NCI-H2081 treated with DMSO at 0.1 percent for 48 hours (cell line): ENCODE results near the gene INPP4A.

ENCODE experiments used
- DNase-seq: peaks from one replicate; lab custom pipeline; 2025; lab: John Stamatoyannopoulos, UW

INPP4A gene

DNA sequence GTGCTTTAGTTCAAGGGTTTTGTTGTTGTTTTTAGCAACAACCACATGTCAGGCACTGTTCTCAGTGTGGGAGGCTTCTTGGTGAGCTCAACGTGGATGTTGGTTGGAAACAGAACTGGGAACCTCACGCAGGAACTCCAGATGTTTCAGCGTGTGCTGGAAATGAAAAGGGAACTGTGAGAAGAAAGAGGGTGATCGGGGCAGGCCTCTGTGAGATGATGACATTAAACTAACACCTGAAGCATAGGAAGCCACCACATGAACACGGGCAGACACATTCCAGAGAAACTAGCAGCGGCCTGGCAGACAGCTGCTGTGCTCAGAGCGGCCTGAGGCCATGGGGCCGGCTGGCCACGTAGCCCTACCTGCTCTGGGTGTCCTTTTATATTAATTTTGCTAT lies 97.2 kb downstream of the INPP4A start:
- no peak for DNase-seq

DNA sequence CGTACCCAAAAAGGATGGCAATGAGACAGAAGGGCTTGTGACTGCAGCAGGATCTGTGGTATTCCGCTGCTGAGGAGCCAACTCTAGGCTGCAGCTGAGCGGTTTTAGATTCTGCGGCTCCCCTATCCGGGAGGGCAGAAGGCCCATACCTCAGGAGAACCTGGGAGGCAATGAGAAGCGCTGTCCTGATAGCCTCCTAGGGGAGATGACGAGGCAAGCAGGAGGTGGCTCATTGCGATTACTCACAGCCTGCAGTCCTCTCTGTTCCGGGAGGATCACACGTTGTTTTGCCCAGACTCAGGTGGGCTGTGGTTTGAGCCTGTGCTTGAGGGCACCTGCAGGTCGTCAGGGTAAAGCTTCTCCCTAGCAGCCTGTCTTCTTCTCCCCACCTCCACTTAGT lies 98.6 kb downstream of the INPP4A start:
- no peak for DNase-seq

DNA sequence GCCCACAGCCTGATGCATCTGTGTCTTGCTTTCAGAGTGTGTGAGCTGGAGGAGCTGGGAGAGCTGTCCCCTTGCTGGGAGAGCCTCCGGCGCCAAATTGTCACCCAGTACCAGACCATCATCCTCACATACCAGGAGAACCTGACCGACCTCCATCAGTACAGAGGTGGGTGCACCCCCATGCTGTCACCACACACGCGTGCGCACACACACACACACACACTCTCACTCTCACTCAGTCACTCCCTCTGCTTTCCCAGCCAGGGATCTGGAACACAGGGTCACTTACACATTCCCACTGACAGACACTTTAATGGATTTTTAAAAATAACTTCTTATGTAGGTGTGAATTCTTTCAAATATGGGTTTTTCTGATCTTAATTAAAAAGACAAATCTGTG lies 99.2 kb downstream of the INPP4A start:
- no peak for DNase-seq

DNA sequence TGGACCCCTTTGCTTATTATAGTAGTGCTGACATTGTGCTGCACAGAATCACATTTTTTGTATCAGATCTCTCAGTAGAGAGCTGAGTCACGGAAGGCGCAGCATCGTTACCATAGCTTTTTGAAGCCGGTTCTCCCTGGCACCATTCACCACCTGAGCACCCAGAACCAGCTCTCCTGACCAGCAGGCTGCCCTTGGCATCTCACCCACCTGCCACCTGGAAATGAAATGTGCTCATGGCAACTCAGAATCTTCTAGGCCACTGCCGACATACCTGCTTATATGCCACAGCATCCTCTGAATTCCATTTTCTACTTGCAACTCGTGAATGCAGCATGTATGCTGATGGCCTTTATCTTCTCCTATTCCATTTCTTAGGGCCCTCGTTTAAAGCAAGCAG lies 100.9 kb downstream of the INPP4A start:
- DNase-seq: no peak

DNA sequence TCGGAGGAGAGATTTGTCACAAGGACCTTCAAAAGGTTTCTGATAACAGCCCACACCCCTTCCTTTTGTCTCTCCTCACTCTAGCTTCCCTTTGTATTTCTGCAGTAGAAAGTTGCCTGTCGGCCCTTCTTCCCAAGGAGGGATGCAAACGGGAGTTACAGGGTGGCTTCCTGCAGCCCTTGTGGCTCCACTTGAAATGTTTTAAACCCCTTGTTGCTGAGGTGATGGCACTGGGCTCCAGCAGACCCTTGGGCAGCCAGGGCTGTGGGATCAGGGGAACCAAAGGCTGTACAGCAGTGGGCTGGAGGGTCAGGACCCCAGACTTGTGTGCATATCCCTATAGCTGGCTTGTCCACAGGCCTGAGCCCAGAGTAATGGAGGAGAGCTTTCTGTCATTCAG lies 101.5 kb downstream of the INPP4A start:
- DNase-seq: no peak

DNA sequence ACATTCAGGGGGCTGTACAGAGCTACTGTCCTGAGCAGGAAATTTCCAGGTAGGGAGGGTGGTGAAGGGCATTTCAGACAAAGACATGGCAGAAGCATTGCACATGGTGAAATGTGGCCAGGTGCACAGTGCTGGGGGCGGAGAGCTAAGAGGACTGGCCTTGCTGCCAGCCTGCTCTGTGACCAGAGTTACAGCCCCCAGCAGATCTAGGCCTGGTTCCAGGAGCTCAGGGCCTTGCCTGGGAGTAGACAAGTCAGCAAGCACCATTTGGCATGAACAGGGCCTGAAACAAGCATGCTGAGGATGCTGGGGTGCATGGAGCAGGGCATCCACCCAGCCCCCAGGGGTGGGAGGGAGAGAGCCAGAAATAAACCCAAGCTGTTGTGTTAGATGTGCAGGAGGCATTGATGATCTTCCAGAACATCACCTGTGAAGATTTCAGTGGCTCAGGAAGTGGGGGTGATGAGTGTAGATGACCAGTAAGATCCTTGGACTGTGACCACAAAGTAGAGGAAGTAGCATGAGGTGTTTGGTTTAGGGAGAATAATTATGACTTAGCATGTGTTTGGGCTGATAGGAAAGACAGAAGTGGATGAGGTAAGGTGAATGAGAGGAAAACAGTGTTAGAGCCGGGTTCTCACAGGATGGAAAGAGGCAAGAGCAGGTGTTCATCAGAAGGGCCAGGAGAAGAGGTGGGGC lies 102.6 kb downstream of the INPP4A start:
- DNase-seq: no peak

DNA sequence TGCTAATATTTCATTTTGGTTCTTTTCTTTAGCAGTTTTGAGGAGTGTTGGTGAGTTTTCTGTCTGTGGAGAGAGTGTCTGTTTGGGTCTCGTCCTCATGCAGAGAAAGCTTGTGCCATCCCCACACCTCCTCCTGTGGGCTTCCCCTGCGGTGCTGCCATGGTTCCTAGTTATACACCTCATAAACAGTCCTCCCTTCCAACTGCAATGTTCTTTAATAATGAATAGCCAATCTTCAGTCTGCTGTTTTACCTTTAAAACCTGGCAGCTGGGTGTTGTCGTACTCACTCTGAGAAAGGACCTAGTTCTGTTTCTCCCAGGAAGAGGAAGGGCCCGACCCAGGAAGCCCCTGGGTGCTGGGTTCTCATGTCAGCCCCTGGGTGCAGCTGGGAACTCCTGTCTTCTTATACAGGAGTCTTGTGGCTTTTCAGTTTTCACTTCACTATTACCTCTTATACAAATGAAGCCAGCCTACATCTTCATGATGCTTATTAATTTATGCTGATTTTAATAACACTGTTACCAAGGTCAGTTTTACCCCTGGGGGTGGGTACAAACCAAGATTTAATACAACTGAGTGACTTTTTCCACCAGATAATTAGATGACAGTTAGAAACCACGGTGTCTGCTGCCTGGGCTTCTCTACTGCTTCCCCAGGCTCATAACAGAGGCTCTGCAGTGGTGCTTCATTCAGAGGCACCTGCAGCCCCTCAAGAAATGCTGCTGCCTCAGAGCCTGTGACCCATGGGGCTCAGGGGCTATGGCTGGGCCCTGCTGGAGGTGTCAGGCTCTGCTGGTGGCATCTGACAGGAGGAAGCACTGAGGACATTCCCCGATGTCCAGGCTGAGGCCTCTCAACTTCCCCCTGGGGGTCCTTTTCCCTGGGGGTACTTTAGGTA lies 104.5 kb downstream of the INPP4A start:
- DNase-seq: no peak

DNA sequence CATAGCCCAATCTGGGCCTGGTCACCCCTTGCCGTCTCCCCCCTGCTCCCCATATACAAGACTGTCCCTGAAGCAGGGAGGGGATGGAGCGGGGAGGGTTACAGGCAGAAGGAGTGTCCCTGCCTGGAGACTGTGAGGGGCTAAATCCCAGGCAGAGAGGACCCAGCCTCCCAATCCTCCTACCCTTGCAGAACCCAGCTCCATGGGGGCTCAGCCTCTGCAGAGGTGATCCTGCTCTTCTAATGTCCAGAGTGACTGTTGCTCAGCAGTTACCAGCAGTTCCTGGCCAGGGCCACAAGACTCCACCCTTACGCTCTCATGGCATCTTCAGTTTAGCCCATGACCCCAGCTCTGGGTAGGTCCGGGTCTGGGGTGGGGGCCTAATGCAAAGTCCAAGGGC lies 105.5 kb downstream of the INPP4A start:
- DNase-seq: no peak

DNA sequence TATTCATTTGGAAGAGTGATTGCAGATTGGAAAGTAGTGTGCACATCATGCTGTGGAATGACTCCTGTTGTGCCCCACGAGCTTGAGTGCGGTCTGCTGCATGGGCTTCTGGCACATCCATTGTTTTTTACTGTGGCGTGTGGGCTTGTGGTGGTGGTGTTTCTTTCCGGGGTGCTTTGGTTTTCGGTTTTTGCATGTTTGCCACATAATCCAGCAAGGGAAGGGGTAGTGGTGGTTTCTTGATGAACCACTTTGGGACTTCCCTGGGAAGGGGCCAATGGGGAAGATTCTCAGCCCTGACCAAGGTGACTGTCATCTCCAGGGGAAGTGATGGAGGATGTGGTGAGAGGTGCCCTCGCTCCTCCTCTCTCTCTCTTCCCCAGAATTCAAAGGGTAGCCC lies 106.7 kb downstream of the INPP4A start:
- DNase-seq: no peak

DNA sequence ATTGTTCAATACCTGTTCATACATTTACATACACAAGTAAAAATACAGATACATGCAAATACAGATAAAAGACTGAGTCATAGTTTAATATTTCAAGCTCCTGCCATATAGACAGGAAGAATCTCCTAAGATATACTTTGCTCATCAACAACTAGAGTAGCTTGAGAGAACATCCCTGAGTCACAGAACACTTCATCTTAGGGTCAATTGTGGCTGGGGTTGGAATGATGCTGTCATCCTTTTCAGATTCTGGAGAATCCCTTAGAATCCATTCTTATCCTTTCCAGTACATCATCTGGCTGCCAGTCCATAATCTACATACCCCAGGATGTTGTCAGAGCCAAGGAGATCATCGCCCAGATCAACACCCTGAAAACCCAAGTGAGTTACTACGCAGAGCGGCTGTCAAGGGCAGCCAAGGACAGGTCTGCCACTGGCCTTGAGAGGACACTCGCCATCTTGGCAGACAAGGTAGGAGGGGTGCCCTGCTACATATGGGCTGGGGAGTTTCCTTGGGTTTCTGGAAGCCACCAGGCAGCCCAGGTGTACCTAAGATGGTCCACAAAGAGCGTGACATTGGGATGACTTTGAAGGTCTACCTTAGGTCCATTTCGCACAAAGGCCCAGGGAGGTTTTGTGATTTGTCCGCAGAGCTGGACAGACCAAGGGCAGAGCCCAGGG lies 108.0 kb downstream of the INPP4A start:
- DNase-seq: no peak

DNA sequence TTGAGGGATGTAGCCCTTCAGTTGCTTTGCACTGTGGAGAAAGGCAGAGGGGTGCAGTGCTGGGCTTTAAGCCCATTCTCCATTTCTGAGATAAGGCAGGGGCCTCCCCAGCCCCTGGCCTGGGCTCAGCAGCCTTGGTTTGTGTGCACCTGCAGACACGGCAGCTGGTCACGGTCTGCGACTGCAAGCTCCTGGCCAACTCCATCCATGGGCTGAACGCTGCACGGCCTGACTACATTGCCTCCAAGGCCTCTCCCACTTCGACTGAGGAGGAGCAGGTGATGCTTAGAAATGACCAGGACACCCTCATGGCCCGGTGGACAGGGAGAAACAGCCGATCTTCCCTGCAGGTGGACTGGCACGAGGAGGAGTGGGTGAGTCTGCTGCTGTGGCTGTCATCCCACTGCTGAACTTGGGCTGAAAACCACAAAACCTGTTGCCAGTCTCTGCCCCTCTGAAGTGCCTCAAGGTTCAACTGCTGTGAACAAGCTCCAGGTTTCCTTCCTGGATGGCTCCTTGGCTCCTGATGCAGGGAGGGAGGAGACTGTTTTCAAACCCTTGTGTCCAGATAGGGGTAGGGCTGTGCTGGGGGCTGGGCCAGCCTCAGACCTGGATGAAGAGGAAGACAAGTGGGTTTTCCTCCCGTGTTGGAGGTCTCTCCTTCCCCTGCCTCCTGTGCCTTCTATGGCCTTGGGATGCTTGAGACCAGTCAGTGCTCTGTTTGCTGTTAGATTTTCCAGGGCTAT lies 109.6 kb downstream of the INPP4A start:
- DNase-seq: no peak

DNA sequence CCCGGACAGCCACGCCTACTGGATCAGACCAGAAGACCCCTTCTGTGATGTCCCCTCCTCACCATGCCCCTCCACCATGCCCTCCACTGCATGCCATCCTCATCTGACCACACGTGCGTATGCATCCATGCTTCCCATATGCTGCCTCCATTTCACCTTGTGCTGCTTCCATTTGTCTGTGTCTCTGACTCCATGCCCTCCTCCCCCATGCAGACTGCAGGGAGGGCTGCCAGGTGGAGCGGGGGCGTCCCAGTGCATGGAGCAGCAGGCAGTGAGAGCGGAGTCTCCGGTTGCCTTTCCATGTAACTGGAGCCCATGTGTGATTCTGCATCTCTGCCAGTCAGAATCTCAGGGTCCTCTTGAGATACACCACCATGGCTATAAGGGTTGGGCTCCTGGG lies 111.0 kb downstream of the INPP4A start:
- no peak for DNase-seq

DNA sequence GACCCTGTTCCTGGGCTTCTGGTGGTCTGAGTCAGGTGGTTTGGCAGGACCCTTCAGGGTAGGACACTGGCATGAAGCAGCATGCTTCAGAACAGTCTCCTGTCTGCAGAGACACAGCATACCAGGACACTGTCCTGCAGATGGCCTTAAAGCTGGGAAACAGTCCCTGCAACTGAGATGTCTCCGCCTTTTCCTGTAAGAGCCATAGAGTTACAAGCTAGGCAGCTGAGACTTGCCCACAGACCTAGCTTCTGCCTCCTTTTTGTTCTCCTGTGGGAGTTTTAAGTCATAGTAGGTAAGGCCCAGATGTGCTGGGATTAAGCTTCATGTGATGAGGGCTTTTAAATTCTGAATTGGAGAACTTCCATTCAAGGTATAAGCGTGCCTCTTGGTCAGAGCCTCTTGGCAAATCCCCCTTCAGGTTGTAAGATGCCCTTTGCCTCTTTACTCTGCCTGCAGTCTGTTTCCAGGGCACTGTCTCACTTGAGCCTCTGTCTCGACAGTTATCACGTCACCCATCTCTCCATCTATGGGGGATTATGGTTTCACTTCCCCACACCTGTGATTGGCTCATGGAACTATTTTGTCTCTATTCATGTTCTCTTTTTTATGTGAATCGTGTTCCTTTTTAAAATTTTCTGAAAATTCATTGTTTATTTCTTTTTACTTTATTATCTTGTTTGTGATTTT lies 111.8 kb downstream of the INPP4A start:
- no peak for DNase-seq

DNA sequence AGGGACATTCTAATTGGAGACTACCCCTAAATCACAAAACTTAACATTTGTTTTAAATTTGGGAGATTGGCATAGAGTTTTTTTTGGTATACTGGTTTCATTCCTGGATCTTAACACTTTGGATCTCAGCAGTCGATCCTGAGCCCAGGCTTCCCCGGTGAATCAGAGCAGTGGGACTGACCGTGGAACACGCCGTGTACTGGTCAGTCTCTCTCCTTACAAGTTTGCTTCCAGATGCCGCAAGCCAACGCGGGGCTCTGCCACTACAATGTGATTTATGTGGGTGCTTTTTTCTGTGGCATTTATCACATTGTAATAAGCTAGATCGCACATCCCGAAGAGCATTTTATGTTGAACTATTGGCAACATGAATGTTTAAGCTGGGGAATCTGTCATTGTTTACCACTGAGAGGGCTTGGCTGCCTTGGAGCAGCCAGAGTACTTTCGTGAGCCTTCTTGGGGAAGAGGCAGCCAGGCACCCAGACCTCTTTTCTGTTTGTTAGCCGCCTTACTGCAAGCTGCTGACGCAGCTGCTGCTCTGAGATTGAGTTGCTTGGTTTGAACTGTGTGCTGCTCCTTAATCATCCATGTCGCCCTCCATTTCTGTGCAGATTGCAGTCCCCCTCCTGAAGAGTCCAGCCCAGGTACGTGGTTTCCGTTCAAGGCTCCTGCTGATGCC lies 114.3 kb downstream of the INPP4A start:
- no peak for DNase-seq

DNA sequence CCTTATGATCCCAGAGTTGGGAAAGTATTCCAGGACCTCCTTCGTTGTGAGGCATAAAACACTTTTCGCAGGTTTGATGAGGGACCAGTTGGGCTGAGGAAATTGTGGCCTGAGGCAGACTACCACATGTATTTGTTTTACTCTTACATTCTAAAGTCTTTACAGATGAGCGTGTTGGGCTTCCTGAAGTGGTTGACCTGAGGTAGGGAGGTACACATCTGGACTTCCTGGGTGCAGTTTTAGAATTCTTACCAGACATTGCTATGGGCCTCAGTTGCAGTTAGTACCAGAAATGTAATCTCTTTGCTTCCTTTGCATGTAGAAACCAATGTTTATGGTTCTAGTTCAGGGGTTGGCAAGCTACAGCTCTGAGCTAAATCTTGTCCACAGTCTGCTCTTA lies 114.9 kb downstream of the INPP4A start:
- DNase-seq: no peak

DNA sequence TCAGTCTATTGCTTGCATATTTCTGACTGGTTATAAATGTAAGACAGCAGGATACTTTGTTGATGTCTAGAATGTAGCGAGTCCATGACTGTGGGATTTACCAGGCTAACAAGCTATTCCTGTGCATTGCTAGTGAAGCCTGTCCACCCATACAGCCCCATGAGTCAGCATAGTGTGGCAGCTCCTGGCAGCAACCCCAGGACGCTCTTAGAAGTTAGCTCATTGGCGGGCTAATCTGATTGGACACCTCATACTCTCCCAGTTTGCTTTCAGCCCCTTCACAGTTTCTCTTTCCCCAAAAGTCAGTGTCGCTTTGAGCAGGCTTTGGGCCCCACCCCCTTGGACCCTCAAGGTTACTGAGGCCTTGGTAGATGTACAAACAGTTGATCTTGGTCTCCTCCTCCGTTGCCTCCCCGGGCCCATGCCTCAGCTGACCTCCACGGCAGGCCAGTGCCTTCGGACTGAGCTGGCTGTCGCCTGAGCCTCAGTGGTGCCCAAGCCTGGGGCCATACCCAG lies 115.7 kb downstream of the INPP4A start:
- DNase-seq: no peak

DNA sequence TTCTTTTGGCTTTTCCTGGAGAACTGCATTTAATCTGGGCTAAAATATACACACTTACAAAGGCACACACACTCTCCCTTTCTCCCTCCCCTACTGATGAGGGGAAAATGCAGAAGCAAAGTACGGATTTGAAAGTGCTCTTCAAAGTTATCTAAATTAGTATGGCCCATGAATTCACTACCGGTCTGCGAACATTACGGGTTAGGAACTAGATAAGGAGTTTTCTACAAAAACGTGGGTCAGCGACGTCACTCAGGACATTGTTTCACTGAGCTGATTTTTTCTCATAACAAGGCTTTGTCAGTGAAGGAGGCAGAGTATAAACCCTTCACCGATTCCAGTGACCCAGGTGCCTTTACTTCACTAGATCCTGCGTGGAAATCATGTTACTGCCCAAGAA lies 116.4 kb downstream of the INPP4A start:
- DNase-seq: no peak

DNA sequence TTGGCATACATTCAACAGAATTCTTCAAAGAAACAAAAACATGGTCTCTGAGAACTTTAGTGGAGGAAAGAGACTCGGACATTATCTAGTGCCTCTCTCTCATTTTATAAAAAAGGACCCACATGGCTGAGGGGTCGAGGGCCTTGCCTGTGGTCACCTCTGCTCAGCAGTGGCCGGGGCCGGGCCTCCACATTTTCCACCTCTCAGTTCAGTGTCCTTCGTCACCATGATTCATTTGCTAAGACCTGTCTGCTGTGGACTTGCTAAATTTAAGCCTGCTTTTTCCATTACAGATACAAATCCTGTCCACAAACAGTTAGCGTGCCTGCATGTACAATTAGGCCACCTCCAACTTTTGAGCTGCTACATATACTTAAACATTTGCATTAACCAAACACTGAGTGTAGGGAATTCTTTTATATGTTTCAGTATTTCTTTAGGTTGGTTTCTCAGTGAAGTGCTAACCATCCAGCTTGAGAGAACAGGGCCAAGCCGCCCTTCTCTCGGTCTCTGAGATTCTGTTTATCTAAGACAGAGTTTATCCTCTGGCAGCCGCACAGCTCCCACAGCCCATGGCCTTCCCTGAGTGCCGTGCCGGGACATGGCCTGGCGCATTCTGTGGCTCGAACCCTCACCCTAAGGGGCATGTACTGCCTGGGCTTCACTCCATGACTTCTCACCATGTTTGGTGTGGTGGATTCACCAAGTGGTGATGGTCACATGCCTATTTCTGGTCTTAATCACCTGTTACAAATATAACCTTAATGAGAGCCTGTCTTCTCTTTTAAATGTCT lies 117.4 kb downstream of the INPP4A start:
- DNase-seq: no peak

DNA sequence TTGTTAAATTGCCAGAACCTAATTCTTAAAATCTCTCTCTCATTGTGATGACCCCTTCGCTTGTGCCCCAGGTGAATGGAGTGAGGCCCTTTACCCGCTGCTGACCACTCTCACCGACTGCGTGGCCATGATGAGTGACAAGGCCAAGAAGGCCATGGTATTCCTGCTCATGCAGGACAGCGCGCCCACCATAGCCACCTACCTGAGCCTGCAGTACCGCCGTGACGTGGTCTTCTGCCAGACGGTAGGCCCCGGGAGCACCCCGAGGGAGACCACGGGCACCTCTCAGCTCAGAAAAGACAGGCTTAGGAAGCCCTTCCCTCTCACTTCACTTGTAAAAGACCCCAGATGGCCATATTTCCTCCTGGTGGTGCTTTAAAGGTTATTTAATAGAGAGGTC lies 118.7 kb downstream of the INPP4A start:
- DNase-seq: no peak

DNA sequence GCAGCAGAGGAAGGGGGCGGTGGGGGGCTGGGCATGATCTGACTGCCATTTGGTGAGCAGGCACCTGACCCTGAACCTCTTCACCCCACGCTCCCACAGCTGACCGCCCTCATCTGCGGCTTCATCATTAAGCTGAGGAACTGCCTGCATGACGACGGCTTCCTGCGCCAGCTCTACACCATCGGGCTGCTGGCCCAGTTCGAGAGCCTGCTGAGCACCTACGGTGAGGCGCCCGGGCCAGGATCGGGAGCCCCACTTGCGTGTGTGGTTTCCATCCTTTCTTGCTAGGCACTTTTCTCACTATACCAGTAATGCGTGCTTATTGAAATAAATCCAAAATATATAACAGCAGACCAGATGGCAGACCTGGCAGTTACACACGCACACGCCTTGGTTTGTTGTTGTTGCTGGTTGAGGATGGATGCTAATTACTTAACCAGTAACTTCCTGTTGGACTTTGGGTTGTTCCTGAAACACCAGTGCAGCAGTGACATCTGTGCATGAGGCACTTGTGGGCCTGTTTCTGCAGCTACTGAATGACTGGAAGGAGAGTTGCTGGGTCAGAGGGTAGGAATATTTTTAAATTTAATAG lies 120.0 kb downstream of the INPP4A start:
- DNase-seq: no peak
